GM12801 (cell line): ENCODE results near the gene ECI2.

ENCODE experiments used
- CTCF ChIP-seq: IDR thresholded peaks from one replicate; pipeline ENCODE4 v1.5.1; 2011; ENCODE audit warnings: control low read depth; ENCODE audit not compliant: insufficient read length; ENCODE audit errors: extremely low read depth

The ECI2 gene

GRCh38 chr6:4139272-4139671 lies 3.9 kb upstream of the ECI2 start:
- TF ChIP-seq CTCF: no peak

GRCh38 chr6:4138186-4138585 lies 2.8 kb upstream of the ECI2 start:
- no peak for TF ChIP-seq CTCF

GRCh38 chr6:4136354-4136831 lies 1.0 kb upstream of the ECI2 start:
- TF ChIP-seq CTCF: no peak

- TF ChIP-seq CTCF: no peak
Observed at GRCh38 chr6:4135665-4136353, 434 bp upstream of the ECI2 start.

GRCh38 chr6:4133941-4134838 lies 1.2 kb downstream of the ECI2 start:
- no peak for TF ChIP-seq CTCF

GRCh38 chr6:4130357-4130987 lies 4.9 kb downstream of the ECI2 start:
- no peak for TF ChIP-seq CTCF

GRCh38 chr6:4129446-4129845 lies 5.9 kb downstream of the ECI2 start:
- no peak for TF ChIP-seq CTCF
